OCI-LY7 (cell line): ENCODE data around the gene SWAP70. TPM values are rescaled to one million over a fixed set of nuclear protein-coding genes. Genes with fewer than 3 reads are reported as not detected.

Source experiments
- BruUV-seq: library from RNA; stranded (reverse); fragments of 400-500 nt; replicated peaks from 2 replicates; lab custom pipeline; 2021; lab: Mats Ljungman, UMichigan
- CTCF ChIA-PET: fragments of 300-600 bp; sonication (Branson Sonifier 250); formaldehyde crosslinking; loops from one replicate; lab custom pipeline; 2022; ENCODE audit warnings: antibody characterized with exemption; ENCODE audit not compliant: unreplicated experiment; lab: Charles Lee
- POLR2A ChIA-PET: fragments of 300-600 bp; sonication (Branson Sonifier 250); formaldehyde crosslinking; loops from one replicate; lab custom pipeline; 2022; ENCODE audit warnings: antibody characterized with exemption; lab: Charles Lee
- DNase-seq: peaks from one replicate; pipeline ENCODE4 v3.0.0-alpha.2; 2015; ENCODE audit warnings: low spot score
- H2AFZ ChIP-seq: fragments of 200-600 bp; sonication (generic), shearing (Covaris generic); 2 replicates; pipeline ENCODE4 v1.6.1; 2014; ENCODE audit warnings: mild to moderate bottlenecking, antibody characterized with exemption, low read length, moderate library complexity
- H3K27ac ChIP-seq: fragments of 200-600 bp; sonication (generic); 2 replicates; pipeline ENCODE4 v1.5.1; 2014; ENCODE audit warnings: mixed run types, low read depth, mild to moderate bottlenecking, moderate library complexity, low read length, inconsistent platforms; ENCODE audit not compliant: poor library complexity, severe bottlenecking
- H3K36me3 ChIP-seq: fragments of 200-600 bp; sonication (generic); 2 replicates; pipeline ENCODE4 v1.6.1; 2014; ENCODE audit warnings: mild to moderate bottlenecking, antibody characterized with exemption, low read length, moderate library complexity, mixed read lengths; ENCODE audit not compliant: insufficient read depth
- H3K4me1 ChIP-seq: fragments of 200-600 bp; sonication (generic); 2 replicates; pipeline ENCODE4 v1.5.1; 2014; ENCODE audit warnings: mild to moderate bottlenecking, low read length; ENCODE audit not compliant: insufficient read depth, poor library complexity, severe bottlenecking
- H3K4me2 ChIP-seq: fragments of 200-600 bp; sonication (generic); 2 replicates; pipeline ENCODE4 v1.6.1; 2014; ENCODE audit warnings: mild to moderate bottlenecking, low read length
- H3K4me3 ChIP-seq: fragments of 200-600 bp; sonication (generic); 2 replicates; pipeline ENCODE4 v1.5.1; 2014; ENCODE audit warnings: mild to moderate bottlenecking, low read depth, low read length; ENCODE audit not compliant: poor library complexity, severe bottlenecking
- H3K79me2 ChIP-seq: fragments of 200-600 bp; sonication (generic); 2 replicates; pipeline ENCODE4 v1.6.1; 2016; ENCODE audit warnings: low read depth, mild to moderate bottlenecking, low read length, moderate library complexity, mixed read lengths; ENCODE audit not compliant: insufficient read depth
- H3K9me2 ChIP-seq: fragments of 200-600 bp; sonication (generic); 2 replicates; pipeline ENCODE4 v1.6.1; 2016; ENCODE audit warnings: mild to moderate bottlenecking, low read length, mixed read lengths; ENCODE audit not compliant: insufficient read depth
- H3K9me3 ChIP-seq: fragments of 200-600 bp; sonication (generic); 2 replicates; pipeline ENCODE4 v1.6.1; 2014; ENCODE audit warnings: mild to moderate bottlenecking, mixed run types, low read length, mixed read lengths
- H4K20me1 ChIP-seq: fragments of 200-600 bp; sonication (generic); 2 replicates; pipeline ENCODE4 v1.6.1; 2014; ENCODE audit warnings: mild to moderate bottlenecking, antibody characterized with exemption, low read length, moderate library complexity, mixed read lengths; ENCODE audit not compliant: insufficient read depth
- CTCF ChIP-seq: fragments of 200-600 bp; sonication (generic); conservative IDR thresholded peaks from 2 replicates; pipeline ENCODE4 v1.5.1; 2014; ENCODE audit warnings: mild to moderate bottlenecking, antibody characterized with exemption, low read length, moderate library complexity, mixed read lengths
- EZH2phosphoT487 ChIP-seq: fragments of 200-600 bp; sonication (generic); IDR thresholded peaks from 2 replicates; pipeline ENCODE4 v1.6.1; 2018; ENCODE audit warnings: low read depth, borderline replicate concordance, mild to moderate bottlenecking, mixed run types, antibody characterized with exemption, low read length, moderate library complexity, mixed read lengths
- intact Hi-C: fragments of 100-400 bp; cut with micrococcal nuclease; formaldehyde crosslinking; loops from one replicate; pipeline ENCODE4 v1.10.0; 2022; ENCODE audit not compliant: unreplicated experiment
- total RNA-seq, 2 experiments: library from RNA; depleted of rRNA in 1 of 2; stranded (reverse); fragments of >200 nt in 1 of 2; shearing (Covaris generic) in 1 of 2; gene quantifications; 2 replicates each; pipeline ENCODE4 v1.2.3, GENCODE V29; 2014 to 2022

SWAP70 gene
- total RNA-seq, 2 experiments from 2014 or later: 37.5 to 110 TPM

- no peak for DNase-seq
- peaks cover 37% of the 10 kb centered on the region for H3K4me1 ChIP-seq
- H4K20me1 ChIP-seq: no peaks in the 10 kb centered on the region
- no peak overlapping the region for H2AFZ ChIP-seq
- POLR2A ChIA-PET: interaction anchor here (0.6 to 2.1 kb wide), 3 partner anchors 10 to 20 kb away, joined by 3 to 10 read pairs (median 5); no protein-coding TSS in a partner anchor
- no peaks in the 10 kb centered on the region for H3K9me2 ChIP-seq
- H3K9me3 ChIP-seq: no peaks in the 10 kb centered on the region
- no peak overlapping the region for H3K4me2 ChIP-seq
- intact Hi-C loops: no loop called here
- TF ChIP-seq EZH2phosphoT487: no peak
- TF ChIP-seq CTCF: no peak
- H3K4me3 ChIP-seq: no peak overlapping the region
- CTCF ChIA-PET: no interaction called here
- no peaks in the 10 kb centered on the region for H3K79me2 ChIP-seq
- no TSS peak for BruUV-seq
- H3K27ac ChIP-seq: no peak overlapping the region
- H3K36me3 ChIP-seq: no peaks in the 10 kb centered on the region
These were observed 38.1 kb upstream of the SWAP70 start for GRCh38 chr11:9625728-9626127.

- CTCF ChIA-PET: no interaction called here
These were observed 37.1 kb upstream of the SWAP70 start for GRCh38 chr11:9626496-9627394.

More at GRCh38 chr11:9626496-9627394, 37.1 kb upstream of the SWAP70 start:
- no peaks in the 10 kb centered on the region for H3K9me2 ChIP-seq
- intact Hi-C loops: no loop called here
- H3K36me3 ChIP-seq: no peaks in the 10 kb centered on the region
- TF ChIP-seq CTCF (no peak), EZH2phosphoT487 (no peak)
- no peak overlapping the region for H2AFZ ChIP-seq
- POLR2A ChIA-PET: interaction anchor here (1.0 to 1.1 kb wide), 2 partner anchors 9 to 12 kb away, joined by 3 to 4 read pairs; no protein-coding TSS in a partner anchor
- DNase-seq: no peak
- peaks cover 37% of the 10 kb centered on the region for H3K4me1 ChIP-seq
- H3K4me3 ChIP-seq: no peak overlapping the region
- BruUV-seq: no TSS peak
- H3K9me3 ChIP-seq: no peaks in the 10 kb centered on the region
- H3K79me2 ChIP-seq: no peaks in the 10 kb centered on the region
- H3K27ac ChIP-seq: no peak overlapping the region
- no peaks in the 10 kb centered on the region for H4K20me1 ChIP-seq
- H3K4me2 ChIP-seq: no peak overlapping the region
